Fibroblast of pulmonary artery (primary cell): Measurements from ENCODE around the gene GUCD1.
A peak's percentile ranks its signal among the peaks of the same experiment; 100 is the strongest.

Experiments used
- DNase-seq: peaks from one replicate; pipeline ENCODE4 v3.0.0-alpha.2; 2010; ENCODE audit warnings: low read depth
- H3K4me3 ChIP-seq: replicated peaks from 2 replicates; pipeline ENCODE4 v1.5.1; 2011; ENCODE audit warnings: low read depth, mild to moderate bottlenecking, control low read depth, low read length, moderate library complexity
- CTCF ChIP-seq: IDR thresholded peaks from 2 replicates; pipeline ENCODE4 v1.5.1; 2011; ENCODE audit warnings: mild to moderate bottlenecking, control low read depth, low read length, inconsistent platforms; ENCODE audit errors: missing control alignments

Gene GUCD1

GRCh38 chr22:24566899-24567511 lies 12.1 kb upstream of the GUCD1 start:
- TF ChIP-seq CTCF: no peak
- DNase-seq: no peak
- no peak overlapping the region for H3K4me3 ChIP-seq

- DNase-seq: no peak
- no peak overlapping the region for H3K4me3 ChIP-seq
- TF ChIP-seq CTCF: no peak
These were observed 10.1 kb upstream of the GUCD1 start for GRCh38 chr22:24565077-24565476.

- peak; percentile 68 for DNase-seq
These were observed 9.6 kb upstream of the GUCD1 start for GRCh38 chr22:24564376-24565058.

GRCh38 chr22:24563246-24563645 lies 8.3 kb upstream of the GUCD1 start:
- DNase-seq: no peak
- no peak for TF ChIP-seq CTCF
- no peak overlapping the region for H3K4me3 ChIP-seq

More at GRCh38 chr22:24564376-24565058, 9.6 kb upstream of the GUCD1 start:
- no peak overlapping the region for H3K4me3 ChIP-seq
- no peak for TF ChIP-seq CTCF

GRCh38 chr22:24559471-24559870 lies 4.5 kb upstream of the GUCD1 start:
- H3K4me3 ChIP-seq: no peak overlapping the region
- no peak for TF ChIP-seq CTCF
- DNase-seq: no peak

GRCh38 chr22:24555165-24556039 lies 464 bp upstream of the GUCD1 start, which contains the start of gene SNRPD3:
SNRPD3 (plus strand) TSS chr22:24555999; CDS start chr22:24557675, 1,676 bp downstream.
- no peak for TF ChIP-seq CTCF
- peak within 1 kb of the TSS; percentile 100 for H3K4me3 ChIP-seq
- peak; percentile 99 for DNase-seq
